Suppressor macrophage treated with lipopolysaccharide for 1 hour (primary cell): ENCODE data around the gene BORCS6.
"Not testable (repeated sequence)": the region's sequence is repeated elsewhere in the genome, so short reads cannot be mapped to it uniquely, and the experiment has no call there.

Experiments
- DNase-seq, 3 donors: peaks; one replicate each; pipeline ENCODE4 v3.0.0-alpha.2; 2020 to 2022

BORCS6 gene

GRCh38 chr17:8173056-8173870, 16.7 kb downstream of the BORCS6 start:
- DNase-seq: peak; percentile 93 to 99 (median 97)

DNA sequence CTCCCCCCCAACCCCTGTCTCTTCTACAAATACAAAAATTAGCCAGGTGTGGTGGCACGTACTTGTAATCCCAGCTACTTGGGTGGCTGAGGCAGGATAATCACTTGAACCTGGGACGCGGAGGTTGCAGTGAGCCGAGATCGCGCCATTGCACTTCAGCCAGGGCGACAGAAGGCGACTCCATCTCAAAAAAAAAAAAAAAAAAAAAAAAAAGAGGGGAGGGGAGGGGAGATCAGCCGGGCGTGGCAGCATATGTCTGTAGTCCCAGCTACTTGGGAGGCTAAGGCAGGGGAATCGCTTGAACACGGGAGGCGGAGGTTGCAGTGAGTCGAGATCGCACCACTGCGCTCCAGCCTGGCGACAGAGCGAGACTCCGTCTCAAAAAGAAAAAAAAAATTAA, 19.8 kb downstream of the BORCS6 start:
- not testable (repeated sequence) for DNase-seq

- DNase-seq: no peak
These were observed 22.5 kb downstream of the BORCS6 start for GRCh38 chr17:8167526-8167925.

- DNase-seq: no peak
These were observed 23.2 kb downstream of the BORCS6 start for GRCh38 chr17:8166731-8167130.

DNA sequence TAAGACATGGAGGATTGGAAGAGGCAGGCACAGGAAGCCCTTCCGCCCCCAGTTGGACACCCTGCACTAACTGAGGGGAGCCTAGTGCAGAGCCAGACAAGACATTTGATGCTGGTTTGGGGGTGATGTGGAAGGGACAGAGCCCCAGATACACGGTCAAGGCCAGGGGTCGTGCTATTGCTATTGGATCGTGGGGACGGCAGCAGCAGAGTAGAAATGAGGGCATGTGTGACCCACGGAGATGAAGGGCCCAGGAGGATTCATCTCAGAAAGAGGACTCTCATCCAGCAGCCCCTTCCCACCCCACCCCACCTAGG, 25.2 kb downstream of the BORCS6 start:
- no peak for DNase-seq

DNA sequence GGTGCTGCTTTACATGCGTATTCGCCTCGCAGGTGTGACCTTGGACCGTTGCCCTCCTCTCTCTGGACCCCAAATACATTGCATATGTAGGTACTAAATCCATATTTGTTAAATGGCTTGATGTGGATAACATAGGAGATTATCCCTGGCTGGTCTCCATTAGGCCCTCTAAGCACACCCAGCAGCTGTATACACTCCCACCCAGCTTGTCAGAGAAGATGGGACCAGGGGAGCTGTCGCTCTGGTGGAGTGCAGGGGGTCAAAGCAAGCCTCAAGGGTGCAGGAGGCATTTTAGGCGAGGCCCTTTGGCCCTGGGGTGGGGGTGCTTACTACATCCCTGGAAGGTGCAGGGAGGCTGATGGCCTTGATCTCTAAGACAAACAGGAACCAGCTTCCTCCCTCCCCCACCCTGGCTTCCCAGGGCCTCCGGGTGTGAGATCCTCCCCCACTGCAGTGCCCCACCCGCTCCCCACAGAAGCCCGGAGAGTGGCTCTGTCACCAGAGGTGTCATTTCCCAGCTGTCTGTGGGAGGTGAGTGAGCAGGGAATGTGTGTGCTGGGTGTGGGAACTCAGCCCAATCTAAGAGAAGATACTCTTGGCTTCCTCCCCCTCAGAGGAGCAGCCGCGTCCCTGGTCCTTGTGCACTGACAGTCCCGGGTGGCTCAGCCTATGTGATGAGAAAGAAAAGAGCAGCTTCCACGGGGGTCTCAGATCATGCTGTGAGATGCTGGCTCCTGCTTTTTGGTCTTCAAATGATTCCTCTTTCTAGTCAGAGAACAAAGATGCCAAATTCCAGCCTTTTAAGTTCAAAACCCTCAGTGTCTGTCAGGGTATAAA, 25.8 kb downstream of the BORCS6 start:
- peak; percentile 79 to 87 (median 84) for DNase-seq

DNA sequence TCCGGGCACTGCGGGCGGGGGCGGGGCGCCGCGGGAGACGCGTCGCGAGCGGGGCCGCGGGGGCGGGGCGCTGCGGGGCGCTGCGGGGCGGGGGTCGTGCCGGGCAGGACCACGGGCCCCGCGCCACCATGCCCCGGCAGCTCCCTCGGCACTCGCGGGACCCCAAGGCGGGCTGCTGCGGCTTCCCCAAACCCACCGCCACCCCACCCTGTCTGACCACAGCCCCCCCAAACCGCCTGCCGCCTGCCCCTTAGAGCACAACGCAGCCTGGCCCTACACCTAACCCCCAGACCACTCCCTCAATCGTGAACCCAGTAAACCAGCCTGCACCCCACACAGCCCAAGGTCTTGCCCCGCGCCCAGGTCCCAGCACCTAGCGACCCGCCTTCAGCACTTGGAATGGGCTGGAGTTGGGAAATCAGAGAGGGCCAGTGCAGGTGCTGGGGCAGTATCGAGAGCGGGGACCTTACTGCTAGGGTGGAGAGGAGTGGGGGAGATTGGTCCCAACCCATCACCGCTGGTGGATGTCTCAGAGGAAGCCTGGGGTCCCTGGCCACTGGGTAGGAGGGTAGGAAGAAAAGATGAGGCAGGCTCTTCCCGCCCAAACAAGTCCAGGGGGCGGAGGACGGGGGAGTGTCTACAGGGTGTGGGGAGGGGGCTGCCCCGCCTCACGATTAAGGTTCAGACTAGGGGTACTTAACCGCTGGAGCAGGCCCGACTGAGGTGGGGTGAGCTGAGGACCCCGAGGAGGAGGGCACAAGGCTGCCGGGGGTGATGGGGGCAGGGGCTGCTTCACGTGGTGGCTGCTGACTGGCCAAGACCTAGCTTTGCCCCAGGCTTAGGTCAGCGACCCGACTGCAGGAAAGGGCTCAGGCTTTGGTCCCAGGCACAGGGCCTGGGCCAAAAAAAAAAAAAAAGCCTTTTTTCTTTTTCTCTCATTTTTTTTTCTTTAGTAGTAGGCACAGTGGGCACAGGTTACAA, 26.7 kb downstream of the BORCS6 start:
- DNase-seq: no peak

- DNase-seq: peak; percentile 81 to 94 (median 88)
These were observed 27.6 kb downstream of the BORCS6 start, which contains the start of gene VAMP2 for GRCh38 chr17:8162233-8162996. TSS of gene VAMP2 (minus strand) at chr17:8162948. CDS start at chr17:8162879, 69 bp downstream.

GRCh38 chr17:8161289-8162232, 28.4 kb downstream of the BORCS6 start:
- DNase-seq: no peak

GRCh38 chr17:8160741-8161221, 29.2 kb downstream of the BORCS6 start:
- no peak for DNase-seq

DNA sequence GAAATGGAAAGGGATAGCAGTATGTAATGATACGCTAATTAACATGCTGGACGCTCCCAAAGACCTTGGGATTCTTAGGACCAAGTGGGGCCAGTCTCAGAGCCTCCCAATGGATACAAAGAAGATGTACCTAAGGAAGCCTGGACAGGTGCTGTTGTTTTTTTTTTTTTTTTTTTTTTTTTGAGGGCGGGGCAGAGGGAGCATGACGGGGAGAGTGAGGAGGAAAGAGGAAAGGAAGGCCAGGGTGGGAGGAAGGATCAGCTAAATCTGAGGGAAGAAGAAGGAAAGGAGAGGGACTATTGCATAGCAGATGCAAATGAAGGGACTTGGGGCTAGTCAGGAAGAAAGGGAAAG, 29.8 kb downstream of the BORCS6 start:
- peak in 1 of 3 donors; percentile 13 for DNase-seq

DNA sequence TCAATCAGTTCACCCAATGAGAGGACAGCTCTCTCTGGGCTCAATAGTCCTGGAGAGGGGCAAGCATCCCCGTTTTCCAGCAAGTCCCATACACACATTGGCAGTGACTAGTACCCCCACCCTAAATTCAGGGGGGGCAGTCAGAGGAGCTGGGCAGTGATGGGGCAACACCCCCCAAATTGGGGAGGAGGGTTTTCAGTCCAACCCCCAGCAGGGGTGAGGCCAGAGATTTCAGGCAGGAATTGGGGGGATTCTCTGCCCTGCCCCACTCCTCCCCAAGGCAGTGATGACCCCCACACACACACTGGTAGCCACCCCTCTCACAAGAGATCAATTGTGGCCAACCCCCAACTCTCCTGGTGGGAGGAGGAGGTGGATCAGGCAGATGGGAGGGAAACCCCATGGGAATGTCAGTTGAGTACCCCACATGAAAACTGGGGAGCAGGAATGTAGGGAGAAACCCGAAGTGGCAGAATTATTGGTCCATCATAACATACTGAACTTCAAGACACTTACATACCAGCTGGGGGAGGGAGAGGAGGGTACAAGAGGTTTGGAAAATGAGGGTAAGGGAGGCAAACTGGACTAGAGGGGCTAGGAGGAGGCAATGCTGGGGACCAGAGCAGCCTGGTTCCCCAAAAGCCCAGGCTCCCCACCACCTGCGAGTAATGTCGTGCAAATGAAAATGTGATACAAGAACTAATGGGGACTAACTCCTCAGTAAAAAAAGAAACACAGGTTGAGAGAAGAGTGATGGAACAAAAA, 30.3 kb downstream of the BORCS6 start:
- DNase-seq: no peak

DNA sequence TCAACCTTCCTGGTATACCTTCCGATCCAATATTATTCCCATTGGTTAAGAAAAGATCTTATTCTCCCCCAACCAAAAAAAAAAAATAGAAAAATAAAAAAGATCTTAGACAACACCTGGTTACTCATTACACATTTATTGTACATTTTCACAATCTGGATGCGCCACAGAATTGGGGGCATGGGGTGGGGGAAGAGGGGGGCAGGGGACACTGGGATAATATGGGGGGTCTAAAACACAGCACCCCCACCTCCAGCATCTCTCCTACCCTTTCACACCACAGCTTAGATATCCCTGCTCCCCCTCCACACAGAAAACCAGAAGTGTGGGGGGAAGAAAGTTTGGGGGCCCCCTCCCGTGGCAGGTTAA, 31.0 kb downstream of the BORCS6 start:
- no peak for DNase-seq

DNA sequence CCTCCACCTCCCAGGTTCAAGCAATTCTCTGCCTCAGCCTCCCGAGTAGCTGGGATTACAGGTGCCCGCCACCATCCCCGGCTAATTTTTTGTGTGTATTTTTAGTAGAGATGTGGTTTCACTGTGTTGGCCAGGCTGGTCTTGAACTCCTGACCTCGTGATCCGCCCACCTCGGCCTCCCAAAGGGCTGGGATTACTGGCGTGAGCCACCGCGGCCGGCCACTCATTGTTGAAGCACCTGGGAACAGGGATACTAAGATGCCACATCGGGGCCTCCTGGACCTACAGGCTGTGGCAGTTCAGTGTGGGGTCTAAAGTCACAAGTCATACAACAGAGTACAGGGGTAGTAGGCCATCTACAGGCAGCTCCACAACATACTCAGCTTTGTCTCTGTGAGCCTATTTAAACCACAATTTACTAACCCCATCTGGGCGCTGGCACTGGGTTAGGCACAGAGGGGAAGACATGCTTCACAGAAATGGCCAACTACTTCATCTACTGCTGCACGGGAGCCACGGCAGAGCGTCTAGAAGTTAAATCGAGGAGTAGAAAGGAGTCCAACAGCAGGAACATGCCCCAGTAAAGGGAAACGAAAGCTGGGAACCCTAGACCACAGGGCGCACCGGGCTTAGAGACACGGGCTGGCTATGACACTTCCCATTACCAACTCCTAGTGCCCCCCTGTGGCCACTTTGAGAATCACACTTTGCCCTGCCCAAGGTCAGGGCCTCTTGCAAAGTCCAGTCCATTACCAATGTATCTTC, 31.5 kb downstream of the BORCS6 start:
- DNase-seq: peak; percentile 94 to 97 (median 97)

DNA sequence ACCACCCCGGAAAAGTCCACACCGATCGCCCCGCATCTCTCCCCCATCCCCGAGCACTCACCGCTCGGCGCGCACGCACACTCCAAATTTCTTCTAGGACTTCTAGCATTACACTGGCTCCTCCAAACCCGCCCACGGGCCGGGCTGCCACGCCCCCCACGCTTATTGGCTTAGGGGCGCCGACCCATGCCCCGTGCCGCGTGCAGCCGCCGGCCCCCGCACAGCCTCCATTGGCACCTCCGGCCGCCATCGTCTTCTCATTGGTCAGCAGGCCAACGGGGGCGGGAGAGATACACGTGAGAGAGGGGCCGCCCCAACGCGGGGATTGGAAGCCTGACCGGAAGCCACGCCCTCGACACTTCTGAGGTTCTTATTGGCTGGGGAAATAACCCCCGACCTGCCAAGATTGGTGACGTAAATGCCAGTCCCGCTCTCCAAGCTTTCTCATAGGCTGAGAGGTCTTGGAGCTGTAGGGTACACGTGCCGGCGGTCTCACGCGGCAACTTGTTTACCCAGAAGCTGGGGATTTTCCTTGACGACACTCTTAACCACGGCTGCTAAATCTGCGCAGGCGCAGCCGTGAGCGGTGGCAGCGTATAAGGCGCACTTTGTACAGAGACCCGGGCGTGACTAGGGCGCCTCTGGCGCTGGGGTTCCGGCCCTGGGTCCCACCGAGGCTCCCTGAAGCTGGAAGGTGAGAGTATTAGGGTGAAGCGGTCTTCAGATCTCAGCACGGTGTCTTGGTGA, 33.6 kb downstream of the BORCS6 start:
- DNase-seq: peak; percentile 99 to 100 (median 100)

GRCh38 chr17:8155996-8156245, 34.1 kb downstream of the BORCS6 start:
- no peak for DNase-seq

DNA sequence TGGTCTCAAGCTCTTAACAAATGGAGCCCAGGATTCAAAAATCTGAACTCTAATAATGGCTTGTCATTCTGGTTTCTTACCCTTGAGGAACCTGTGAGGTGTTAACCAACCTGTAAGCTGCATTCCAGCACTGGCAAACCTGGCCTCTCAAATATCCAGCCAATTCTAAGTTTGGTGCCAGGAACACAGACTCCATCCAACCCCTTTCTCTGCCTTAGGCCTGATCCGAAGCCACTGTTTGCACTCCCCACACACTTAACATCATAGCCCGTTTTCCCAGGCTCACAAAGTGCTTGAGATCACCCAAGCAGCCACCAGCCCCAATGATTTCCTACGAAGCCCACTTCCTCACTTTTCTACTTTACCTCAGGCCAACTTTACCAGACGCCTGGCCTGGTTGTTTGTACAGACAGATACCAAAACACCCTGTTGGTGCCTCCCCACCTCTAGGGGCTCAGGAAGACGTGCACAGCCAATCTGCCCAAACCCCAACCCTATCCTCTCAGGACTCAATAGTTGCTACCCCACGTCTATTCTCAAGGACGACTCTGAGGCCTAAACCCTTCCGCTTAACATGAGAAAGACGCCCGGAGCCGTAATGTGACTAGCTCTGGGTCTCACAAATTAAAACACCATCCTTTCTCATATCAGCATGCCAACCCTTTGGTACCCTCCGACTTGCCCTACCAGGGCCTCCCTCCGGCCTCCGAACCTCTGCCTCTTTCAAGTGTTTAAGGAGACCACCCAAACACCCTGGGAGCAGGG, 34.6 kb downstream of the BORCS6 start:
- DNase-seq: no peak

GRCh38 chr17:8154608-8155155, 35.3 kb downstream of the BORCS6 start:
- no peak for DNase-seq
